G401 (cell line): Measurements from ENCODE around the gene SNX24. TPM values are rescaled to one million over a fixed set of nuclear protein-coding genes. Genes with fewer than 3 reads are reported as not detected.
"Not testable (repeated sequence)": the region's sequence is repeated elsewhere in the genome, so short reads cannot be mapped to it uniquely, and the experiment has no call there.

Experiments
- DNase-seq: peaks from one replicate; pipeline ENCODE4 v3.0.0-alpha.2; 2015; ENCODE audit warnings: low spot score
- in situ Hi-C: cut with HindIII; loops from 2 replicates; pipeline ENCODE4 v1.10.0; 2016; ENCODE audit warnings: low sequenced_read_pairs, mixed read lengths
- total RNA-seq: library from RNA; depleted of rRNA; stranded (reverse); fragments of >200 nt; shearing (Covaris generic); gene quantifications from 2 replicates; pipeline ENCODE4 v1.2.3, GENCODE V29; 2014; rRNA removed

The SNX24 gene
- 6.2 and 20.9 TPM in 2 replicates for total RNA-seq

DNA sequence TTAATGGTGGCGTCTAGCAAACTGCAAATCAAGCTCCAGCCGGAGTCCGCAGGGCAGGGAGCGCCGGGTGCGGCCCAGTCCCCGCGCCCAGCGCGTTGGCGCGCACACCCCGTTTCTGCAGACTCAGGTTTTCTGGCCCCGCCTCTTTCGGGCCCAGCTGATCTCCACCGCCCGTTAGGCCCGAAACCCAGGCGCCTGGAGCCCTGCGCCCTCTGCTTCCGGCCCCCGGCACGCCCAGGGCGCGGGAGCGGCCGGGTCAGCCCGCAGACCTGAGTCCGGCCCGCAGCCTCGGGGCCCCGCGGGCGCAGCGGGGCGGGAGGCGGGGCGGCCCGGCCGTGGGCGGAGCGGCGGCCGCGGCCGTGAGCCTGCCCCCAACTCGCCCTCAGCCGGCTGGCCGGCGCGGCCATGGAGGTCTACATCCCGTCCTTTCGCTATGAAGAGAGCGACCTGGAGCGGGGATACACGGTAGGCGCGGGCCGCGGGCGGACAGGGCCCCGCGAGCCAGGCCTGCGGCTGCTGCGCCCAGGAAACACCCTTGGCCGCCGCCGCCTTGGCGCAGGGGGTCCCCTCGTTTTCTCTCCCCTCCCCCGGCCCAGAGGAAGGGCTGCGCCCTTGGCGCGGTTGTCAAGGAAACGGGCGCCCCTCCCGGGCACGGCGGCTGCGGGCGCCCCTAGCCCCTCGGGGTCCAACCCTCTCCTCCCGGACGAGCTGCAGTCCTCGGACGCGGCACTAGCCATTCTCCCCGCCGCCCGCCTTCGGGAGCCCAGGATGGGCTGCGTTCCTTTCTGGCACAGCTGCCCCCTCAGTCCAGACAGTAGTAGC lies at the start of gene SNX24:
SNX24 (plus strand) TSS at position 385 of the 822 bp plus-strand sequence; CDS start at position 406, 21 bp downstream.
- in situ Hi-C loops, result no loop called here
- DNase-seq, result peak; percentile 75

- in situ Hi-C loops, result no loop called here
- DNase-seq, result no peak
Measured at GRCh38 chr5:122805481-122805880, 39.9 kb upstream of the SNX24 start.

GRCh38 chr5:122810405-122810804 lies 35.0 kb upstream of the SNX24 start:
- no peak for DNase-seq
- in situ Hi-C loops, result no loop called here

GRCh38 chr5:122815218-122815767 lies 30.1 kb upstream of the SNX24 start:
- DNase-seq, result no peak
- in situ Hi-C loops, result no loop called here

GRCh38 chr5:122816756-122817155 lies 28.7 kb upstream of the SNX24 start:
- no peak for DNase-seq
- in situ Hi-C loops, result no loop called here

- in situ Hi-C loops, result no loop called here
- DNase-seq, result no peak
Measured at GRCh38 chr5:122831984-122832383, 13.4 kb upstream of the SNX24 start.

GRCh38 chr5:122835681-122836080 lies 9.7 kb upstream of the SNX24 start:
- in situ Hi-C loops, result no loop called here
- DNase-seq, result no peak

DNA sequence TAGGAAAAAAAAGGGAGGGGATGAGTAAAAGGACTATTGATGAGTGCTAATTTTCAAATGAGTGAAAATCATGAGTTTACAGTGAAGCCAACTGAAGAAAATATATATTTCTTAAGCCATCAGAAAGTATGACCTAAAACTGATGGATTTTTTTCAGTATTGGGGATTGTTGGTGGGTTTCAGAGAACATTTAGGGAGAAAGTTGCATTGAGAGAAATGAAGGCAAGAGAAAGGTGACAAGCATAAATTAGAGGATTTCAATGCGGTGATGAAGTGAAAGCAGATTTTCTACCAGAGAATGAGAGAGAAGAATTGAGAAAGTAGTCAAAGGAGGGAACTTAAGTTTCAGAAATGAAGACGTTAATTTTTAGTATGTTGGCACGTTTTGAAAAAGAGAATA lies 8.5 kb upstream of the SNX24 start:
- in situ Hi-C loops, result no loop called here
- DNase-seq, result no peak

DNA sequence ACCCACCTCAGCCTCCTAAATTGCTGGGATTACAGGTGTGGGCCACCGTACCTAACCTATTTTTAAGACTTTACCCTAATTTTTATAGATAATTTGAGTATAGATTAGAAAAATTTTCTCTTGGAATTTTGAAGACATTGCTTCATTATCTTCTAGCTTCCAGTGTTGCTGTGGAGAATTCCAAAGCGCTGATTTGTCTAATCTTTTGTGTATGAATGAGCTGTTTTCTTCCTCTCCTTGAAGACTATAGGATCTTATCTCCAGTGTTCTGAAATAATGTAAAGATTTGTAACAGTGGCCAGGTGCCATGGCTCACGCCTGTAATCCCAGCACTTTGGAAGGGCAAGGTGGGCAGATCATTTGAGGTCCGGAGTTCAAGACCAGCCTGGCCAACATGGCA lies 5.7 kb upstream of the SNX24 start:
- in situ Hi-C loops, result no loop called here
- DNase-seq, result no peak

GRCh38 chr5:122842016-122842580 lies 3.3 kb upstream of the SNX24 start:
- in situ Hi-C loops, result no loop called here
- DNase-seq, result no peak

DNA sequence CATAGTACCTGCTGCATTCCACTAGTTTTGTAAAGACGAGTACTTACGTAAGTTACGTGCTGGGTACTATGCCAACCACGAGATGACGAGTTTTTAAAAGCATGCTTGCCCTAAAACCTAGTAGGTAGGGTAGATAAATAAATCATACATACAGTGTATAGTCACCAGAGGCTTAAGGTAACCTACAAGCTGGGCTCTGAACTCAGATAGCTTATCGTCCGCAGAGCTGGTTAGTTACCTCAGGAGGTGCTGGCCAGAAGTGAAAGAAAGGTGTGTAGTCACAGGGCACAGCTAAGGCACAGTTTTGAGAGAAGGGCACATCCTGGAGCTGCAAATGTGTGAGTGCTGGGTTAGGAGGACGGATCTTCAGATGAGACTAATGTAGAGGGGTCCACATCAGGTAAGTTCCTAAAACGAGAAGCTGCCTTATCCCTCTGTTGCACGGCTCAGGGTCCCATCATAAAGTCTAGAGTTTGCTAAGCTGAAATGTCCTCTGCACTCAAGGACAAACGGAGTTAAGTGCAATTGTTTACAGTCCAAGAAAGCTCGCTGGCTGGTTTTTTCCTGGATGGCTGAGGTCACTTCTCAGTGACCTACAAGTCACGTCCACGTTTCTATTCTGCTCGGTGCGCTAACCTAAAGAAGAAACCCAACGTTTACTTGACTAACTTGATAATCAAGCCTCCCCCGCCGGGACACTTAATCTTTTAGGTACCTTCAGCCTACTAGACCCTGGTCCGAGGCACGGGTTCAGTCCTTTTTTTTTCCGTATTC lies 1.1 kb upstream of the SNX24 start:
- DNase-seq, result peak; percentile 4
- in situ Hi-C loops, result no loop called here

- in situ Hi-C loops, result no loop called here
- no peak for DNase-seq
Measured at GRCh38 chr5:122844910-122845228, 544 bp upstream of the SNX24 start.

GRCh38 chr5:122846051-122846550 lies 688 bp downstream of the SNX24 start:
- in situ Hi-C loops, result no loop called here
- no peak for DNase-seq

GRCh38 chr5:122847687-122848081 lies 2.3 kb downstream of the SNX24 start:
- in situ Hi-C loops, result no loop called here
- no peak for DNase-seq

DNA sequence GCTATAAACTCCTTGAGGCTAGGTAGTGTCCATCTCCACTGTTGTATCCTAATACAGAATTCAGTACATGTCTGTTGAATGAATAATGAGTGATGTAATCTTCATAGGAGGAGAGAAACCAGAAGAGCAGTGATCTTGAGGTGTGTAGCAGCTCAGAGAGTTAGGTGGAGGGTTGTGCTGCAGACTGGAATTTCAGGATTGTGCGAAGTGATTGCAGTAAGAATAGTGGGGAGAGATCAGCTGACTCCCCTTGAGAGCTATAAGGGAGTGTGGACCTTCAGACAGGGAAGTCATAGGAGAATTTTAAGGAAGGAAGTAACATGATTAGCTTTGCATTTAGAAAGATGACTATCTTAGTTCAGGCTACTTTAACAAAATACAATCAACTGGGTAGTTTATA lies 4.4 kb downstream of the SNX24 start:
- in situ Hi-C loops, result no loop called here
- no peak for DNase-seq

GRCh38 chr5:122857538-122857937 lies 12.1 kb downstream of the SNX24 start:
- in situ Hi-C loops, DNase-seq: not testable (repeated sequence)

DNA sequence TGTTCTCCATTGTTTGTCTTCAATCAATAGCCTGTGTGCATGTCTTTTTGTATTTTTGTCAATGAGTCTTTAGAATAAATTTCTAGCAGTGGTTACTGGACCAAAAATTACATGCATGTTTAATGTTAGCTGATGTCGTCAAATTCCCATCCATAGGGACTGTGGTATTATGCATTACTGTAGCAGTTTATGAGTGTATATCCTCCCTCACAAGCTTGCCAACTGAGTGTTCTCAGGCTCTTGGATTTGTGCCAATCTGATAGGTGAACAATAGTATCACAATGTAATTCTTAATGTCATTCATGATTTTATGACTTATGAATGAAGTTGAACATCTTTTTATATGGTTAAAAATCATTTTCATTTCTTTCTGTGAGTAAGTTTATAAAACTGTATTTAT lies 13.0 kb downstream of the SNX24 start:
- DNase-seq, result no peak
- in situ Hi-C loops, result no loop called here

DNA sequence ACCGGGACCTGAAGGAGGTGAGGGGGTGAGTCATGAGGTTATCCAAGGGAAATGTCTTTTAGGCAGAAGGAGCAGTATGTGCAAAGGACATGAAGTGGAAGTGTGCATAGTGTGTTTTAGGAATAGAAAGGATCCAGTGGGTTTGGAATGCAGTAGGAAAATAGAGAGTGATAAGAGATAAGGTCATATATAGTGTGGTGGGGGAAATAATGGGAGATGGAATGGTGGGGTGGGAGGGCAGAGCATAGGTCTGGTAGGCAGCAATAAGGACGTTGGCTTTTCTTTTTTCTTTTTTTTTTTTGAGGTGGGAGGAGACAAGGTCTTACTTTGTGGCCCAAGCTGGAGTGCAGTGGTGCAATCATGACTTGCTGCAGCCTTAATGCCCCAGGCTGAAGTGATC lies 17.8 kb downstream of the SNX24 start:
- no peak for DNase-seq
- in situ Hi-C loops, result no loop called here

DNA sequence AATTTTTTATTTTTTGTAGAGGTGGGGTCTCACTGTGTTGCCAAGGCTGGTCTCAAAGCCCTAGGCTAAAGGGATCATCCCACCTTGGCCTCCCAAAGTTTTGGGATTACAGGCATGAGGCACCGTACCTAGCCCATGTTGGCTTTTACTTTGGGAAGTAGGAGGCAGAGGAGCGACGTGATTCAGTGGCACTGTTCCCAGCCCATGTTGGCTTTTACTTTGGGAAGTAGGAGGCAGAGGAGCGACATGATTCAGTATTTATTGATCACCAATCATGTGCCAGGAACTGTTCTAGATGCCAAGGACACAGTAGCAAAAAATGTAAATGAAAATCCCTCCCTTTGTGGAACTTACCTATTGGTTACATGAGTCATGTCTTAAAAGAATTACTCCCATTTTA lies 18.3 kb downstream of the SNX24 start:
- in situ Hi-C loops, result no loop called here
- DNase-seq, result no peak

- in situ Hi-C loops, result no loop called here
- DNase-seq, result no peak
Measured at GRCh38 chr5:122864400-122864799, 19.0 kb downstream of the SNX24 start.
